AG09309 (cell line): ENCODE data around the gene GLMP.

ENCODE experiments used
- DNase-seq: peaks from one replicate; pipeline ENCODE4 v3.0.0-alpha.2; 2010; ENCODE audit warnings: low read depth
- H3K4me3 ChIP-seq: 2 replicates; pipeline ENCODE4 v1.5.1; 2011; ENCODE audit warnings: mild to moderate bottlenecking, low read depth, low read length, moderate library complexity; ENCODE audit not compliant: control insufficient read depth
- CTCF ChIP-seq: IDR thresholded peaks from 2 replicates; pipeline ENCODE4 v1.5.1; 2011; ENCODE audit warnings: mild to moderate bottlenecking, low read depth, low read length, inconsistent platforms; ENCODE audit not compliant: insufficient read depth, control insufficient read depth; ENCODE audit errors: missing control alignments

The GLMP gene

GRCh38 chr1:156281693-156282478, 13.6 kb downstream of the GLMP start:
- peak overlapping the region; percentile 71 for H3K4me3 ChIP-seq
- no peak for TF ChIP-seq CTCF
- DNase-seq = no peak

GRCh38 chr1:156281281-156281680, 14.2 kb downstream of the GLMP start:
- DNase-seq = no peak
- peak overlapping the region; percentile 71 for H3K4me3 ChIP-seq
- peak; percentile 2 for TF ChIP-seq CTCF

GRCh38 chr1:156279837-156280236, 15.6 kb downstream of the GLMP start:
- DNase-seq = no peak
- no peak overlapping the region for H3K4me3 ChIP-seq
- no peak for TF ChIP-seq CTCF

GRCh38 chr1:156276966-156277381, 18.5 kb downstream of the GLMP start:
- no peak for TF ChIP-seq CTCF
- H3K4me3 ChIP-seq = no peak overlapping the region
- DNase-seq = no peak

- no peak for TF ChIP-seq CTCF
- no peak overlapping the region for H3K4me3 ChIP-seq
- DNase-seq = peak; percentile 41
Measured at GRCh38 chr1:156276532-156276931, 18.9 kb downstream of the GLMP start.

GRCh38 chr1:156270314-156270713, 25.2 kb downstream of the GLMP start:
- H3K4me3 ChIP-seq = no peak overlapping the region
- no peak for TF ChIP-seq CTCF
- DNase-seq = no peak
